ENCODE measurements around the gene DLG2.

DLG2 gene

GRCh38 chr11:84300092-84300491 lies 1327.1 kb downstream of the DLG2 start:
- Histone ChIP-seq H3K79me2 (ENCODE audit: control insufficient read depth, low read length) (no peaks in the 10 kb centered on the region), H3K4me3 (ENCODE audit: low read length) (no peak overlapping the region), H3K4me1 (ENCODE audit: control insufficient read depth, low read length) (no peaks in the 10 kb centered on the region), H3K4me2 (ENCODE audit: low read length) (no peak overlapping the region), H3K9me3 (ENCODE audit: control insufficient read depth, insufficient read depth, low read length) (no peaks in the 10 kb centered on the region), H3F3A (ENCODE audit: control insufficient read depth, insufficient read depth) (no peaks in the 10 kb centered on the region), H4K20me1 (ENCODE audit: control insufficient read depth, insufficient read depth, low read depth, low read length) (no peaks in the 10 kb centered on the region), H3K27ac (ENCODE audit: low read depth, low read length) (no peak overlapping the region), H3K36me3 (ENCODE audit: control insufficient read depth, low read length) (no peaks in the 10 kb centered on the region), H3K27me3 (ENCODE audit: control insufficient read depth, low read length) (no peaks in the 10 kb centered on the region), H3K9me2 (replicated peaks; ENCODE audit: control insufficient read depth, low read length) (no peaks in the 10 kb centered on the region)
- TF ChIP-seq EZH2phosphoT487 (IDR thresholded peaks at IDR 0.05; ENCODE audit: borderline replicate concordance, low read length) (no peak), CTCF (IDR thresholded peaks at IDR 0.05; ENCODE audit: low read depth, low read length, poor library complexity, severe bottlenecking) (no peak)

GRCh38 chr11:84297570-84297969 lies 1329.6 kb downstream of the DLG2 start:
- Histone ChIP-seq H3K9me3 (ENCODE audit: control insufficient read depth, insufficient read depth, low read length) (no peaks in the 10 kb centered on the region), H3K4me3 (ENCODE audit: low read length) (no peak overlapping the region), H3K4me2 (ENCODE audit: low read length) (no peak overlapping the region), H3K9me2 (replicated peaks; ENCODE audit: control insufficient read depth, low read length) (no peaks in the 10 kb centered on the region), H4K20me1 (ENCODE audit: control insufficient read depth, insufficient read depth, low read depth, low read length) (no peaks in the 10 kb centered on the region), H3K27me3 (ENCODE audit: control insufficient read depth, low read length) (no peaks in the 10 kb centered on the region), H3K79me2 (ENCODE audit: control insufficient read depth, low read length) (no peaks in the 10 kb centered on the region), H3F3A (ENCODE audit: control insufficient read depth, insufficient read depth) (no peaks in the 10 kb centered on the region), H3K27ac (ENCODE audit: low read depth, low read length) (no peak overlapping the region), H3K4me1 (ENCODE audit: control insufficient read depth, low read length) (no peaks in the 10 kb centered on the region), H3K36me3 (ENCODE audit: control insufficient read depth, low read length) (no peaks in the 10 kb centered on the region)
- TF ChIP-seq CTCF (IDR thresholded peaks at IDR 0.05; ENCODE audit: low read depth, low read length, poor library complexity, severe bottlenecking) (no peak), EZH2phosphoT487 (IDR thresholded peaks at IDR 0.05; ENCODE audit: borderline replicate concordance, low read length) (no peak)

GRCh38 chr11:84295815-84296214 lies 1331.3 kb downstream of the DLG2 start:
- no peaks in the 10 kb centered on the region for H3K36me3 ChIP-seq (ENCODE audit: control insufficient read depth, low read length)
- no peak overlapping the region for H3K4me3 ChIP-seq (ENCODE audit: low read length)
- H4K20me1 ChIP-seq (ENCODE audit: control insufficient read depth, insufficient read depth, low read depth, low read length) = no peaks in the 10 kb centered on the region

More at GRCh38 chr11:84295815-84296214, 1331.3 kb downstream of the DLG2 start:
- Histone ChIP-seq H3F3A (ENCODE audit: control insufficient read depth, insufficient read depth) (no peaks in the 10 kb centered on the region), H3K4me1 (ENCODE audit: control insufficient read depth, low read length) (no peaks in the 10 kb centered on the region), H3K9me2 (replicated peaks; ENCODE audit: control insufficient read depth, low read length) (no peaks in the 10 kb centered on the region), H3K79me2 (ENCODE audit: control insufficient read depth, low read length) (no peaks in the 10 kb centered on the region), H3K4me2 (ENCODE audit: low read length) (no peak overlapping the region), H3K27ac (ENCODE audit: low read depth, low read length) (no peak overlapping the region), H3K9me3 (ENCODE audit: control insufficient read depth, insufficient read depth, low read length) (no peaks in the 10 kb centered on the region), H3K27me3 (ENCODE audit: control insufficient read depth, low read length) (no peaks in the 10 kb centered on the region)
- TF ChIP-seq EZH2phosphoT487 (IDR thresholded peaks at IDR 0.05; ENCODE audit: borderline replicate concordance, low read length) (no peak), CTCF (IDR thresholded peaks at IDR 0.05; ENCODE audit: low read depth, low read length, poor library complexity, severe bottlenecking) (no peak)

All from DOHH2 (cell line).